Osteocyte (in vitro differentiated cells): Measurements from ENCODE around the gene MASP1. TPM values are rescaled to one million over a fixed set of nuclear protein-coding genes. Genes with fewer than 3 reads are reported as not detected.
A peak's percentile ranks its signal among the peaks of the same experiment; 100 is the strongest.

Experiments
- DNase-seq: peaks from one replicate; pipeline ENCODE4 v3.0.0; 2021; ENCODE audit warnings: mixed read lengths; ENCODE audit not compliant: unreplicated experiment; ENCODE audit errors: extremely low spot score
- H3K27ac Mint-ChIP-seq: one replicate; pipeline ENCODE4 v1.8.0; 2021; ENCODE audit warnings: mild to moderate bottlenecking, mixed read lengths; ENCODE audit not compliant: unreplicated experiment
- H3K27me3 Mint-ChIP-seq: one replicate; pipeline ENCODE4 v1.8.0; 2021; ENCODE audit warnings: mixed read lengths; ENCODE audit not compliant: unreplicated experiment
- H3K36me3 Mint-ChIP-seq: one replicate; pipeline ENCODE4 v1.8.0; 2021; ENCODE audit warnings: mixed read lengths; ENCODE audit not compliant: unreplicated experiment
- H3K4me1 Mint-ChIP-seq: one replicate; pipeline ENCODE4 v1.8.0; 2021; ENCODE audit warnings: mixed read lengths; ENCODE audit not compliant: unreplicated experiment
- H3K4me3 Mint-ChIP-seq: one replicate; pipeline ENCODE4 v1.8.0; 2021; ENCODE audit warnings: mild to moderate bottlenecking, moderate library complexity, mixed read lengths; ENCODE audit not compliant: unreplicated experiment
- H3K9me3 Mint-ChIP-seq: one replicate; pipeline ENCODE4 v1.8.0; 2021; ENCODE audit warnings: mixed read lengths; ENCODE audit not compliant: unreplicated experiment
- total RNA-seq: library from RNA; stranded (reverse); gene quantifications from 2 replicates; pipeline ENCODE4 v1.2.1, GENCODE V29; 2021
- TF ChIP-seq, protein P1 (sequence below): fragments of 200-600 bp; sonication (generic); IDR thresholded peaks from 2 replicates; pipeline ENCODE4 v1.5.0; 2021; ENCODE audit warnings: antibody characterized with exemption, mild to moderate bottlenecking, moderate library complexity

The MASP1 gene
- total RNA-seq, 1 donor from 2014 or later, result not detected

DNA sequence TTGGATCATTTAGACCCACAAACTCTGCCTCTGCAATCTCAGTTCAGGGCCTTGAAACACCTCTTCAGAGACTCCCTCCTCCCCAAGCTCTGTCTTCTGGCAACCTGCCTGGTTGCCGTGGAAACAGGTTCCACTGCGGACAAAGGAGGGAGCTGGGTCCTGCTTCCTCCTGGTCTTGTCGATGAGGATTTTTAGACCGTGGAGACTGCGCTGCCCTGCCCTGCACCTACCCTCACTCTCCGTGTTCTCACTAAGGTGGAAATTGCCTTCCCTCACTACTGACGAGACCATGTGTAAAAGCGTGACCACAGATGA, 94.2 kb downstream of the MASP1 start, which contains the start of gene RTP1:
RTP1 (plus strand) TSS at position 152 of the 315 bp plus-strand sequence; CDS start at position 182, 30 bp downstream.
- TF ChIP-seq, protein P1, sequence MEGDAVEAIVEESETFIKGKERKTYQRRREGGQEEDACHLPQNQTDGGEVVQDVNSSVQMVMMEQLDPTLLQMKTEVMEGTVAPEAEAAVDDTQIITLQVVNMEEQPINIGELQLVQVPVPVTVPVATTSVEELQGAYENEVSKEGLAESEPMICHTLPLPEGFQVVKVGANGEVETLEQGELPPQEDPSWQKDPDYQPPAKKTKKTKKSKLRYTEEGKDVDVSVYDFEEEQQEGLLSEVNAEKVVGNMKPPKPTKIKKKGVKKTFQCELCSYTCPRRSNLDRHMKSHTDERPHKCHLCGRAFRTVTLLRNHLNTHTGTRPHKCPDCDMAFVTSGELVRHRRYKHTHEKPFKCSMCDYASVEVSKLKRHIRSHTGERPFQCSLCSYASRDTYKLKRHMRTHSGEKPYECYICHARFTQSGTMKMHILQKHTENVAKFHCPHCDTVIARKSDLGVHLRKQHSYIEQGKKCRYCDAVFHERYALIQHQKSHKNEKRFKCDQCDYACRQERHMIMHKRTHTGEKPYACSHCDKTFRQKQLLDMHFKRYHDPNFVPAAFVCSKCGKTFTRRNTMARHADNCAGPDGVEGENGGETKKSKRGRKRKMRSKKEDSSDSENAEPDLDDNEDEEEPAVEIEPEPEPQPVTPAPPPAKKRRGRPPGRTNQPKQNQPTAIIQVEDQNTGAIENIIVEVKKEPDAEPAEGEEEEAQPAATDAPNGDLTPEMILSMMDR, result no peak
- DNase-seq, result no peak

DNA sequence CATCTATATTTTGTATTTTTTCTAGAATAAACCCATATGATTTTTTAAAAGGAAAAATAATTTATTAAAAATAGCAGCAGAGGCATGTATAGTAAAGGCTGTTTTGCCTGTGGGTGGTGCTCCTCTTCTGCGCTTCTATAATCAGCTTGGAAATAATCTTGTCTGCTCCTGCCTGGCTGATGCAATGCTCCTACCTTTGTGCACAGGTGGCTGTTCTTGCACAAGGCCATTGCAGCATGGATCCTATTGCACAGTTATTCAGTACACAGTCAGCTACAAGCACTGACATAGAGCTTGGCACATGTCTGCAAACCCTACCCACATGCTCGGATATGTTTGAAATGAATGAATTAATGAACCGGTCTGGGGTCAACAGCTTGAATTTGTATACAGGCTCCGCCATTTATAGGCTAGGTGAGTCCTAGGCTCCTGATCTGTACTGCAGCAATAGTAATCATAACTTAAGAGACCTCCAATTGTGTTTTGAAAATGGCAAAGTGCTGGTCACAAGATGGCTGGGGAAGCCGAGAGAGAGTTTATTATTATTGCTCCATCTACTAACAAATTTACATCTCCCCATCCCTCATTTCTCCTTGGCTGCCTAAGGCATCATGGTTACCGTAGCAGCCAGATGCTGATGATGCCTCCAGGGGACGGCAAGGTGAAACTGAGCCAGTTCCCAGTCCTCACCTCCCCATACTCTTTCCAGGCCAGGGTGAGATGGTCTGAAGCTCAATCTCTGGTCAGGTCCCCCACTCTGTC, 94.8 kb downstream of the MASP1 start:
- Mint-ChIP-seq H3K27ac (no peak overlapping the region), H3K4me1 (no peaks in the 10 kb centered on the region), H3K4me3 (no peak overlapping the region), H3K36me3 (no peaks in the 10 kb centered on the region), H3K9me3 (no peaks in the 10 kb centered on the region), H3K27me3 (peaks cover 22% of the 10 kb centered on the region)
- DNase-seq, result peak; percentile 21
- TF ChIP-seq, protein P1, result no peak

More for the DNA sequence above, 94.2 kb downstream of the MASP1 start, which contains the start of gene RTP1:
- H3K27me3 Mint-ChIP-seq, result peaks cover 27% of the 10 kb centered on the region
- no peaks in the 10 kb centered on the region for H3K9me3 Mint-ChIP-seq
- no peak within 1 kb of the TSS for H3K27ac Mint-ChIP-seq
- no peak within 1 kb of the TSS for H3K4me3 Mint-ChIP-seq
- H3K4me1 Mint-ChIP-seq, result no peaks in the 10 kb centered on the region
- no peaks in the 10 kb centered on the region for H3K36me3 Mint-ChIP-seq

DNA sequence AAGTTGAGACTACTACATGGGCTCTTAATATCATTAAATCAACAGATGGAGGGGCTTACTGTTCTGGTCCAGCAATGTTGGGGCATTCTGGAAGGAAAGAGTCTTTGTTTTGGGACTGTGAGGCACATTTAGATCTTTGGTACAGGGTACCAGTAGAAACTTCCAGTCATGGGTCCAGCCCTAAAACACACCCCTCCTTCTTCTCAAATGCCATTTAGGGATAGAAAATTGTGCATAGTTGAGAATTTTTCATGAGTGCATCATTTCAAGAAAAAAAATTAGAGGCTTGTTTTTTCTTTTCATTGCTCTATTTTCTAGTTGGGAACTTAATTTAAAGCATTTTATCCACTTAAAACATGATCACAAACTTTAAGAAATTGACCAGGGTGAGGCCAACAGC, 98.4 kb downstream of the MASP1 start:
- Mint-ChIP-seq H3K4me3 (no peak overlapping the region), H3K36me3 (no peaks in the 10 kb centered on the region), H3K27ac (no peak overlapping the region), H3K27me3 (peaks cover 14% of the 10 kb centered on the region), H3K9me3 (no peaks in the 10 kb centered on the region), H3K4me1 (no peaks in the 10 kb centered on the region)
- TF ChIP-seq, protein P1, result no peak
- DNase-seq, result no peak

DNA sequence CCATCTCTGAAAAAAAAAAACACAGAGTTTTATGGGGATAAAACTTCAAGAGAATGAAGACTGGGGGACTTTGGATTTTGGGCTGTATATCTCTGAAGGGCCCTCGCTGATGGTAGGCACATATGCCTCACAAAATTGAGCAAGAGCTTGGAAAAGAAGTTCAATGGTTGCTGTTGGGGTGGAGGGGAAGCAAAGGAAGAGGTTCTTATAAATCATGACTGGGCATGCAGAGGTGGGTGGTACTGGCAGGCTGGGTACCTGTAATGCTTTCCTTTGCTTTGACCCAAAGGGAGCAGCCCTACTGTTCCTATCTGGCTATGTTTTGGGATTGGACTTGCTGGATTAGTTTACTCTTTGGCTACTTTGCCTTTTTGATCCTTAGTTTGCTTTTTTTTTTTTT, 100.3 kb downstream of the MASP1 start:
- peaks cover 2% of the 10 kb centered on the region for H3K4me1 Mint-ChIP-seq
- no peak for DNase-seq

DNA sequence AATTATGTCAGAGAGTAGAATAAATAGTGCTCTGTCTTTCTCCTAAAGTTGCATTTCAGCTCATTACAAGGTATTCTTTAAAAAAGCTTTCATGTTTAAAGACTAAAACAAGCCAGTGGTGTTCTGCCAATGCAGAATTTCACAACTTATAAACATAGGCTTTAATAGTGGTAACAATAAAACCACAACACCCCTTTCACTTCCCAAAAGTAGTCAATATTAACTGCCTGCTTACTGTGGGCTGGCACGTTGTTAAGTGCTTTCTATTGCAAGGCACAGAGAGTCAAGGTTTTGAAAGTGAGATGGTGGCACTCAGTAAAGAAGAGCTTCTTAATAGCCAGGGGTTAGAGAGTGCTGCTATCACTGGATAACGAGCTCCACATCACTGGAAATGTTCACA, 102.6 kb downstream of the MASP1 start:
- H3K4me3 Mint-ChIP-seq, result no peak overlapping the region
- H3K27ac Mint-ChIP-seq, result no peak overlapping the region
- peaks cover 2% of the 10 kb centered on the region for H3K4me1 Mint-ChIP-seq
- TF ChIP-seq, protein P1, result no peak
- H3K36me3 Mint-ChIP-seq, result no peaks in the 10 kb centered on the region
- no peak for DNase-seq
- H3K27me3 Mint-ChIP-seq, result peaks cover 3% of the 10 kb centered on the region
- peaks cover 4% of the 10 kb centered on the region for H3K9me3 Mint-ChIP-seq

More for the DNA sequence above, 100.3 kb downstream of the MASP1 start:
- H3K9me3 Mint-ChIP-seq, result no peaks in the 10 kb centered on the region
- TF ChIP-seq, protein P1, result no peak
- H3K27me3 Mint-ChIP-seq, result peaks cover 13% of the 10 kb centered on the region
- no peak overlapping the region for H3K4me3 Mint-ChIP-seq
- no peak overlapping the region for H3K27ac Mint-ChIP-seq
- no peaks in the 10 kb centered on the region for H3K36me3 Mint-ChIP-seq
